HL-60 (cell line): Measurements from ENCODE around the gene NME5.

Experiments
- DNase-seq, 2 experiments: peaks; one replicate each; pipeline ENCODE4 v3.0.0-alpha.2; 2010 to 2020; ENCODE audit warnings: low read depth in 1 of 2, low spot score in 1 of 2
- H3K27ac ChIP-seq: fragments of 250-450 bp; sonication (Bioruptor Pico); replicated peaks from 2 replicates; pipeline ENCODE4 v1.5.1; 2020; ENCODE audit warnings: mild to moderate bottlenecking, moderate library complexity
- H3K27me3 ChIP-seq: fragments of 250-450 bp; sonication (Bioruptor Pico); 2 replicates; pipeline ENCODE4 v1.5.1; 2021; ENCODE audit warnings: mild to moderate bottlenecking, moderate library complexity; ENCODE audit not compliant: insufficient read depth, poor library complexity, severe bottlenecking
- H3K4me3 ChIP-seq: replicated peaks from 2 replicates; pipeline ENCODE4 v1.5.1; 2011; ENCODE audit warnings: mild to moderate bottlenecking, control low read depth, low read length; ENCODE audit not compliant: insufficient read depth
- CTCF ChIP-seq: IDR thresholded peaks from one replicate; pipeline ENCODE4 v1.5.1; 2011; ENCODE audit warnings: low read length, control low read depth, inconsistent platforms; ENCODE audit not compliant: insufficient read depth
- GABPA ChIP-seq: IDR thresholded peaks from 2 replicates; pipeline ENCODE4 v1.6.1; 2012; ENCODE audit warnings: low read depth
- POLR2AphosphoS5 ChIP-seq: IDR thresholded peaks from 2 replicates; pipeline ENCODE4 v1.6.1; 2012; ENCODE audit warnings: low read depth
- REST ChIP-seq: IDR thresholded peaks from 2 replicates; pipeline ENCODE4 v1.6.1; 2012; ENCODE audit warnings: low read depth; ENCODE audit not compliant: insufficient replicate concordance
- SPI1 ChIP-seq: IDR thresholded peaks from 2 replicates; pipeline ENCODE4 v1.6.1; 2012; ENCODE audit warnings: low read depth, mild to moderate bottlenecking, borderline replicate concordance

Gene NME5

GRCh38 chr5:138096997-138097828, 42.0 kb downstream of the NME5 start:
- no peak for DNase-seq
- Histone ChIP-seq H3K4me3 (no peak overlapping the region), H3K27me3 (no peaks in the 10 kb centered on the region), H3K27ac (no peak overlapping the region)
- no peak for TF ChIP-seq POLR2AphosphoS5
- TF ChIP-seq GABPA = no peak
- no peak for TF ChIP-seq CTCF
- no peak for TF ChIP-seq REST
- TF ChIP-seq SPI1 = no peak

GRCh38 chr5:138096363-138096762, 42.9 kb downstream of the NME5 start:
- TF ChIP-seq GABPA = no peak
- TF ChIP-seq POLR2AphosphoS5 = no peak
- no peak for TF ChIP-seq REST
- no peak for TF ChIP-seq SPI1
- TF ChIP-seq CTCF = no peak
- no peaks in the 10 kb centered on the region for H3K27me3 ChIP-seq
- no peak overlapping the region for H3K27ac ChIP-seq
- H3K4me3 ChIP-seq = no peak overlapping the region
- no peak for DNase-seq

- Histone ChIP-seq H3K27me3 (no peaks in the 10 kb centered on the region), H3K4me3 (no peak overlapping the region), H3K27ac (no peak overlapping the region)
- TF ChIP-seq SPI1 (no peak), GABPA (no peak), REST (no peak), CTCF (no peak), POLR2AphosphoS5 (no peak)
- DNase-seq = no peak
Observed at GRCh38 chr5:138095100-138095907, 43.9 kb downstream of the NME5 start.
